Thyroid gland (tissue), 4 donors: Measurements from ENCODE around the gene SLAMF6. TPM values are rescaled to one million over a fixed set of nuclear protein-coding genes. Genes with fewer than 3 reads are reported as not detected.
"Not testable (repeated sequence)": the region's sequence is repeated elsewhere in the genome, so short reads cannot be mapped to it uniquely, and the experiment has no call there.

ENCODE experiments used
- DNase-seq, 2 donors: peaks; one replicate each; pipeline ENCODE4 v3.0.0-alpha.2; 2019
- H3K27ac ChIP-seq, 3 donors: fragments of 200-600 bp; sonication (generic); 1 replicate in 2 of 3; 2 replicates in 1 of 3; pipeline ENCODE4 v1.5.1; 2016 to 2019; ENCODE audit warnings: mild to moderate bottlenecking in 1 of 3, moderate library complexity in 1 of 3
- H3K27me3 ChIP-seq: fragments of 200-600 bp; sonication (generic); one replicate; pipeline ENCODE4 v1.5.1; 2019
- H3K36me3 ChIP-seq, 2 donors: fragments of 200-600 bp; sonication (generic); one replicate each; pipeline ENCODE4 v1.5.1; 2016 to 2019
- H3K4me1 ChIP-seq, 2 donors: fragments of 200-600 bp; sonication (generic); one replicate each; pipeline ENCODE4 v1.5.1; 2017 to 2019
- H3K4me3 ChIP-seq, 3 donors: fragments of 200-600 bp; sonication (generic); replicated peaks in 1 of 3; 1 replicate in 2 of 3; 2 replicates in 1 of 3; pipeline ENCODE4 v1.5.1; 2016; ENCODE audit warnings: mild to moderate bottlenecking in 1 of 3
- H3K9me3 ChIP-seq: fragments of 200-600 bp; sonication (generic); one replicate; pipeline ENCODE4 v1.5.1; 2017
- CTCF ChIP-seq, 6 experiments: fragments of 200-600 bp in 3 of 6; fragments of 450-650 bp in 3 of 6; sonication (generic) in 3 of 6; IDR thresholded peaks; one replicate each; pipeline ENCODE4 v1.5.1; 2016 to 2019; ENCODE audit warnings: antibody characterized with exemption in 6 of 6, mild to moderate bottlenecking in 2 of 6, inconsistent platforms in 1 of 6, moderate library complexity in 1 of 6
- POLR2A ChIP-seq, 2 donors: fragments of 450-650 bp; IDR thresholded peaks; one replicate each; pipeline ENCODE4 v1.6.1; 2017; ENCODE audit warnings: antibody characterized with exemption in 2 of 2, mild to moderate bottlenecking in 2 of 2, moderate library complexity in 1 of 2
- WGBS, 2 donors: methylation state at CpG; one replicate each; pipeline ENCODE4 v1.1.5; 2017; 5-methylcytosine and 5-hydroxymethylcytosine counted together
- intact Hi-C: fragments of 100-400 bp; cut with DNase I; formaldehyde crosslinking; loops from one replicate; pipeline ENCODE4 v1.15.1; 2023
- total RNA-seq, 4 donors: library from RNA; depleted of rRNA; stranded (reverse); fragments of >200 nt; gene quantifications; one replicate each; pipeline ENCODE4 v1.2.3, GENCODE V29; 2016

The SLAMF6 gene
- total RNA-seq, 4 donors from 2014 or later = 1.3 to 3.6 (median 1.7) TPM

GRCh38 chr1:160538985-160539651 lies 16.1 kb upstream of the SLAMF6 start:
- Histone ChIP-seq H3K4me3 (no peak overlapping the region), H3K9me3 (no peaks in the 10 kb centered on the region), H3K36me3 (no peaks in the 10 kb centered on the region), H3K27me3 (no peaks in the 10 kb centered on the region), H3K27ac (no peak overlapping the region), H3K4me1 (no peaks in the 10 kb centered on the region)
- DNase-seq = no peak
- no peak for TF ChIP-seq CTCF (IDR thresholded peaks at IDR 0.05)
- no peak for TF ChIP-seq POLR2A (IDR thresholded peaks at IDR 0.05)
- WGBS, 2 donors = 80% methylated on average over 5 of the region's 5 CpGs
- intact Hi-C loops = no loop called here

- no peak for TF ChIP-seq POLR2A (IDR thresholded peaks at IDR 0.05)
- TF ChIP-seq CTCF (IDR thresholded peaks at IDR 0.05) = no peak
- intact Hi-C loops = no loop called here
- Histone ChIP-seq H3K9me3 (no peaks in the 10 kb centered on the region), H3K27ac (no peak overlapping the region), H3K27me3 (no peaks in the 10 kb centered on the region), H3K4me1 (no peaks in the 10 kb centered on the region), H3K36me3 (no peaks in the 10 kb centered on the region), H3K4me3 (no peak overlapping the region)
- DNase-seq = no peak
- WGBS, 2 donors = 94 to 95% methylated on average over 8 of the region's 8 CpGs
Observed at GRCh38 chr1:160537714-160538665, 14.9 kb upstream of the SLAMF6 start.

GRCh38 chr1:160534823-160535605 lies 12.0 kb upstream of the SLAMF6 start:
- H3K9me3 ChIP-seq = no peaks in the 10 kb centered on the region
- H3K27me3 ChIP-seq = no peaks in the 10 kb centered on the region
- H3K4me1 ChIP-seq = no peaks in the 10 kb centered on the region
- TF ChIP-seq CTCF (IDR thresholded peaks at IDR 0.05) = no peak
- no peak for TF ChIP-seq POLR2A (IDR thresholded peaks at IDR 0.05)
- no peak overlapping the region for H3K4me3 ChIP-seq
- H3K27ac ChIP-seq = no peak overlapping the region
- WGBS, 2 donors = 79 to 84% methylated on average over 3 of the region's 3 CpGs
- intact Hi-C loops = no loop called here
- no peaks in the 10 kb centered on the region for H3K36me3 ChIP-seq
- no peak for DNase-seq

GRCh38 chr1:160532557-160532813 lies 9.4 kb upstream of the SLAMF6 start:
- H3K4me3 ChIP-seq, H3K9me3 ChIP-seq, H3K27ac ChIP-seq, intact Hi-C loops, H3K36me3 ChIP-seq, H3K27me3 ChIP-seq, DNase-seq, H3K4me1 ChIP-seq: not testable (repeated sequence)
- 80% methylated on average over 3 of the region's 5 CpGs; no CpG with 5 or more reads in 1 of the 2 donors for WGBS, 2 donors

GRCh38 chr1:160531809-160532556 lies 8.9 kb upstream of the SLAMF6 start:
- WGBS, 2 donors = 89 to 100% methylated on average over 7 to 9 of the region's 29 CpGs
- DNase-seq, H3K36me3 ChIP-seq, H3K4me1 ChIP-seq, H3K27me3 ChIP-seq, H3K27ac ChIP-seq, H3K4me3 ChIP-seq, intact Hi-C loops, H3K9me3 ChIP-seq: not testable (repeated sequence)

- H3K27me3 ChIP-seq, H3K36me3 ChIP-seq, H3K27ac ChIP-seq, intact Hi-C loops, H3K4me3 ChIP-seq, H3K4me1 ChIP-seq, DNase-seq, H3K9me3 ChIP-seq: not testable (repeated sequence)
- WGBS, 2 donors = 40 to 64% methylated on average over 6 of the region's 7 CpGs
Observed at GRCh38 chr1:160529401-160529952, 6.4 kb upstream of the SLAMF6 start.

GRCh38 chr1:160523789-160524188 lies 734 bp upstream of the SLAMF6 start:
- H3K4me3 ChIP-seq, H3K27ac ChIP-seq, H3K27me3 ChIP-seq, intact Hi-C loops, DNase-seq, H3K4me1 ChIP-seq, H3K36me3 ChIP-seq, H3K9me3 ChIP-seq: not testable (repeated sequence)
- 83 to 84% methylated on average over 2 of the region's 2 CpGs for WGBS, 2 donors
